Pons (tissue), 1 donor: ENCODE results near the gene RNPEPL1.
"Not testable (repeated sequence)": the region's sequence is repeated elsewhere in the genome, so short reads cannot be mapped to it uniquely, and the experiment has no call there.

Experiments
- DNase-seq: peaks from one replicate; pipeline ENCODE4 v3.0.0-alpha.2; 2016; ENCODE audit warnings: low spot score

Gene RNPEPL1

GRCh38 chr2:240604291-240604938, 36.1 kb downstream of the RNPEPL1 start:
- peak; percentile 92 for DNase-seq

GRCh38 chr2:240604939-240605716, 36.8 kb downstream of the RNPEPL1 start:
- no peak for DNase-seq

- DNase-seq = no peak
These were observed 37.8 kb downstream of the RNPEPL1 start for GRCh38 chr2:240605867-240606743.

- DNase-seq = peak; percentile 42
These were observed 43.4 kb downstream of the RNPEPL1 start for GRCh38 chr2:240611601-240612210.

- no peak for DNase-seq
These were observed 45.5 kb downstream of the RNPEPL1 start for GRCh38 chr2:240613781-240614180.

- DNase-seq = no peak
These were observed 46.1 kb downstream of the RNPEPL1 start for GRCh38 chr2:240614391-240614790.

GRCh38 chr2:240615396-240615795, 47.1 kb downstream of the RNPEPL1 start:
- DNase-seq = no peak

- no peak for DNase-seq
These were observed 47.7 kb downstream of the RNPEPL1 start for GRCh38 chr2:240615820-240616547.

GRCh38 chr2:240616860-240617666, 48.8 kb downstream of the RNPEPL1 start:
- DNase-seq = not testable (repeated sequence)

- DNase-seq = no peak
These were observed 50.5 kb downstream of the RNPEPL1 start for GRCh38 chr2:240618776-240619175.

GRCh38 chr2:240619506-240620148, 51.3 kb downstream of the RNPEPL1 start:
- no peak for DNase-seq

GRCh38 chr2:240620149-240620731, 52.0 kb downstream of the RNPEPL1 start:
- DNase-seq = no peak

- no peak for DNase-seq
These were observed 52.6 kb downstream of the RNPEPL1 start for GRCh38 chr2:240620859-240621258.

- DNase-seq = no peak
These were observed 53.8 kb downstream of the RNPEPL1 start for GRCh38 chr2:240622060-240622411.

- DNase-seq = no peak
These were observed 54.4 kb downstream of the RNPEPL1 start for GRCh38 chr2:240622531-240623235.

- no peak for DNase-seq
These were observed 55.3 kb downstream of the RNPEPL1 start for GRCh38 chr2:240623531-240624010.

- no peak for DNase-seq
These were observed 56.0 kb downstream of the RNPEPL1 start for GRCh38 chr2:240624011-240624949.
